ENCODE results near the gene ARPC4.

GRCh38 chr3:9792405-9793160, at the start of gene ARPC4, which contains the start of gene TADA3:
- TF ChIP-seq GATA2 (IDR thresholded peaks at IDR 0.05; ENCODE audit: low read depth, low read length) (no peak), GATA3 (IDR thresholded peaks at IDR 0.05; ENCODE audit: low read depth, low read length) (no peak)

Measured in SH-SY5Y (cell line).